ENCODE data around the gene CHST15.

CHST15 gene

DNA sequence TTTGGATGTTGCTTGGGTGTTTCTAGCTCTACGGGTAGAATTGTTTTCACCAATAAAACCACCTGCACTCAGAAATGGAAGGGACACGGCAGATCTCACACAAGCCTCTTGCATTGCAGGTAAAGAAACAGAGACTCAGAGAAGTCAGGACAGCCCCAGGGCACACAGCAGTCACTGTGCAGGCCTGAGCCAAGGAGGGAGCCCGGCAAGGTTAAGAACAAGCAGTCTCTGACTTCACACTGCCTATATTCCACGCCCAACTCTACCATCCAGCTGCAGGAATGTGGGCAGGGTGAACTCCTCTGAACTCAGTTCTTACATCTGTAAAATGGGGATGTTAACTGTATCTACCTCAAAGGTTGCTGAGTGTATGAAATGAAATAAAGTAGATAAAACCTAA lies 15.4 kb downstream of the CHST15 start:
- DNase-seq, result no peak

DNA sequence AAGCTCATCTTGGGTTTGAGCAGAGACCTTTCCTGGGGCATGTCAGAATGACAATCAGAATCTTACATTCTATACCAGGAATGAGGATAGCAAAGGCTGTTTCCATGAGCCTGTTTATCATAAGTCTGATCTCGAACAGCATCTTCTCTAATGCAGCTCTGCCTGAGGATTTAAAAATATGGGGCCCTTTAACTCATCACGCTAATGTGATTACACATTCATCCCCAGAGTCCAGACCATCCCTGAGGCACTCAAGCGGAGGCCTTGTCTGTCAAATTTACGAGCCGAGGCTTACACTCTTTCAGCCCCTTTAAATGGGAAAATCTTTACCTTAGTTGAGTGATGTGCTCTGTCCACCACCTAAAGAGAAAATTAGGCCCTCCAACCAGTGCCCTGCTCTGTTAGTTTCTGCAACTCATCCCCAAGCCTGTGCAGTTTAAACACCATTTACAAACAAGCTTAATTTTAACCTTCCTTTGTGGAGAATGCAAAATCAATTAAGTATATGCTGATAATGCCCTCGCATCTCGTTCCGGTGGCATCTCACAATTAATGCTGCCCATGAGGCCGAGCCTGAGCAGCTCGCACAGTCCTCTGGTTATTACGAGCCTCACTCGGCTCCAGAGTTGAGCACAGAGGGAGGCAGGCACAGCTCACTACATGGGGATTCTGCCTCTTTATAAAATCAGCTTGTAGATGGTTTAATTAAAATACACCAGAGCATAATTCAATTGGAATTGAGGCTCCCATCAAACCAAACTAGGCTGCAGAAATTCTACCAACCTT lies 16.0 kb downstream of the CHST15 start:
- no peak for DNase-seq

DNA sequence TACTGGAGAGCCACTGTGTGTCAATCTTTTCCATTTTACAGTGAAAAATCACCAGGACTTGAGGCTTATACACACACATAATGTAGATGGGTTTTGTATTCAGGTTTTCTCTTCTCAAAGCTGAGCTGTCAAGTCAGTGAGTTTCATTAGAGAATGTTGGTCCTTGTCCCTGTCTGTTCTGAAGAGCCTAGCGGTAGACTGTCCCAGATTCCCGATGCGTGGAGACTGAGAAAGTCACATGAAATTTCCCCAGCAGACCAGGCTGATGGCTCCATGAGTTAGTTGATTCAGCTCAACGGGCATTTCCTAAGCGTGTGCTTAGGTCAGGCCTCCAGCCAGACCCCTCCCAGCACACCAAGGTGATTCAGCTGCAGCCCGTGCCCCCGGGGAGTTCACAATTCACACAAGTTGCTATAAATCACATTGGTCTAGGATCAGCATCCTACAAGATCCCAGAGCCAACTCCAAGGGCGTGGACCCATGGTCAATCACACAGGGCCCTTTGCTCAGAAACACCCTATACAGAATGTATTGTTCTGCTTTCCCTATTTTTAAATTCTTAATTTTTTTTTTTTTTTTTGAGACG lies 17.2 kb downstream of the CHST15 start:
- no peak for DNase-seq

DNA sequence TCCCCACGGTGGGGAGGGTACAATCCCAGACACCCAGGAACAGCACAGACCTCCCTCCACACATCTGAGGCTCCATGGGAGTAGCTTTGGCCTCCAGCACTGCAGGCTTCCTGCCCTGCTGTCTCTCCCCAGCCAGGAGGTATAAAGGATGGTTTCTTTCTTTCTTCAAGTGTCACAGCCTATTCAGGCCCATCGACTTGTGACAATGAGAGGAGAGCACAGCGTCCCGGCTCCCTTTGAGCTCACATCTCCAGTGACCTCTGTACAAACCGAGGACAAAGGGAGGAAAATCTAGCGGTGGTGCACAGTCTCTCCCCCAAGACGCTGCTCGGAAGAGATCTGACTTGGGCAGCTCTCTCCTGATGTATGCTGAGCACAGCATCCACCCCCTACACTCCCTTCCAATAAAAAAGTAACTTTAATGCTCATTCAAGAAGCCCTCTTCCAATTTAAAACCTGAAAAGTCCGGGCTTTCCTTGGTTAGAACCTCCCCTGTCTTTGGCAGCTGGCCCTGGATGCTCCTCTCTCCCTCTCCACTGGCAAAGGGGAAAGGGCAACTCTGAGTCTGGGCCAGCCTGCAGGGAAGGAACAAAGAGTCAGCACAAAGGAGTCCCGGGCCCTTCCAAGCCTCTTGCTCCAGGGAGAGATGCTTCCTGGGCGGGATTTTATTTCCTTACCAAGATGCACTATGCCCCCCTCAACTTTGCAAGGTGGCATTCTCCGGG lies 18.0 kb downstream of the CHST15 start:
- no peak for DNase-seq

DNA sequence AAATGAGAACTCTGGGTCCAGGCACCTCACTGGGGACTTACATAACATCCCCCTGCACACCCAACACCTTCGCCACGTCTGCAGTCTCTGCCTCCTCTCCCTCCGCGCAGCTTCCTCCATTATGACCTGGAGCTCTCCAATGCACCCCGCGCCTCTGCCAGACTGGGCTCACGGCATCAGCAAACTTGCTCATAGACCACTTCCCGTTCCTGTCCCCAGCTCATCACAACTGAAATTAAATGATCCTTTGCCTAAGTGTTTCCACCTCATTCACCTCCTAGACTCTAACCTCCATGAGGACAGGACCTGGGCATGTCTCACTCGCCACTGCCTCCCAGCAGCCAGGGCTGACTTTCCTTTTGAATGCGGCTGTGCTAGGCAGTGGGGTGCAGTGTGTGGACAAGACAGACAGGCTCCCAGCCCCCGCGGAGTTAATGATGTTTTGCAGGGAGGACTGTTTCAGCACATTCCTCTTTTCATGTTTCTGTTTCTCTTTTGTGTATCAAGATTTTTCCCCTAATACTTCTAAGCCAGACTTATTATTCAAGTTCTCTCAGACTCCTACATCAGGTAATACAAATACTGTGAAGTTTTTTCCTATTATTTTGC lies 18.8 kb downstream of the CHST15 start:
- DNase-seq, result peak; percentile 18

DNA sequence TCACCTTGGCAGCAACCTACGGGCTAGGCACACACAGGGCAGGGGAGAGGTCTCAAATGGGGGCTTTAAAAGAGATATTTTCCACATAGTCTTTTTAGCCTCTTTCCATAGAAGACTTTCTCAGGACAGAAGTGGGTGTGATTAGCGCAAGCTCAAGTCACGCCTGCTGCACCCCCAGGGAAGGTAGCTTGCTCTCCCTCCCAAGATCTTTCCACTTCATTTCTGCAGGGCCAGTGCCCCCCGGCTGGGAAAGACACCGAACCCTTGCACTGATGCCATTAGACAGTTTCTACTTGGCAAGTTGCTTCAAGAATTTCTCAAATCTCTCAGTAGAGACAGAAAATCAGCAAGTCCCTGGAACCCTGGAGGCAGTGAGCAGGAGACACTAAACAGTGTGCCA lies 19.4 kb downstream of the CHST15 start:
- no peak for DNase-seq

DNA sequence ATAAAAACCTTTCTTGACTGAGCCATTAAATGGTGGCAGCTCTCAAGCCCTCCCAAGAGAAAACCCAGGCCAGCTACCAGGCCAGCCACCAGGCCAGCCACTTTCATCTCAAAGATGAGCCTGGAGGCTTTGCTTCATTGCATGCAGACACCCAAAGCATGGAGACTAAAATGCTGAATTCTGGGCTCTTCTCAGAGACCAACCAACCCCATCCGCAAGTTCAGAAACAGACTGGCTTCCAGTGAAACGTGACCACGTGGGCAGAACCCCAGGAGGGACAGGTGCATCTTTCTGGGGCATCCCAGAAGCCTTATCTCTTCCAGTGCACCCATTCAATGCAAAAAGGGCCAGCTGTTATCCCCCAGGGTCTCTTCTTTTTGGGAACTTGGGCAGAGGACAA lies 20.9 kb downstream of the CHST15 start:
- DNase-seq, result no peak

DNA sequence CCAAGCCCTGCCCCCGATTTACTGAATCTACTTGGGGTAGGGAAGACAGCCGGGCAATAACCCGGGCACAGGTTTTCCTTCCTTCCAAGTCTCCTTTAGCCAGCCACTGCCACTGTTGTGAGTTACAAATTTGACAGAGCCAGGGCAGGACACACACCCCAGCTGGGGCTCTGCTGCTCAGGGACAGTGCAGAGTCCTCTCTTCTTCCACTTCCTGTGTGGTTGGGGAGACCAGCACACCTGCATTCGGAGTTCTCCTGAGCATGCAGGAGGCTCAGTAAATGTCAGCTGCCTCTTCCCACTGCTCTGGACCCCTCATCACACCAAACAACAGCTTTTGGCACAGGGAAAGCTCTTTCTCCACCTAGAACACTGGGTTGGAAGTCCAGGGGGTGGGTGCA lies 21.3 kb downstream of the CHST15 start:
- no peak for DNase-seq

DNA sequence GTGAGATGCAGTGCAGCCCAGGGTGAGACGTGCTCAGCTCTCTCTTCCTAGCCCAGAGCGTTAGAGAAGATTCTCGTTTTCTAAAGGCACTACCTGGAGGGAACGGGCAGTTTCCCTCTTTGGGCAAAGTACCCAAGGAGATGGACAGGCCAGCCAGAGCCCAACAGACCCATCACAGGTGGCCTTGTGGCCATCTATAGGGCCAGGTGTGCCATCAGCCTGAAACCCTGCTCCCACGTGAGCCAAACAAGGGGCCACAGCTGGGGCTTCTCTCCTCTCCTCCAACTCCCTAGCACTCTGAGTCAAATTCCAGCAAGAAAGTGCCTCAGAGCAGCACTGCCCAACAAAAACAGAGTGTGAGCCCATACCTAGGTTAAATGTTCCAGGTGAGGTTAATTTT lies 22.3 kb downstream of the CHST15 start:
- DNase-seq, result no peak

DNA sequence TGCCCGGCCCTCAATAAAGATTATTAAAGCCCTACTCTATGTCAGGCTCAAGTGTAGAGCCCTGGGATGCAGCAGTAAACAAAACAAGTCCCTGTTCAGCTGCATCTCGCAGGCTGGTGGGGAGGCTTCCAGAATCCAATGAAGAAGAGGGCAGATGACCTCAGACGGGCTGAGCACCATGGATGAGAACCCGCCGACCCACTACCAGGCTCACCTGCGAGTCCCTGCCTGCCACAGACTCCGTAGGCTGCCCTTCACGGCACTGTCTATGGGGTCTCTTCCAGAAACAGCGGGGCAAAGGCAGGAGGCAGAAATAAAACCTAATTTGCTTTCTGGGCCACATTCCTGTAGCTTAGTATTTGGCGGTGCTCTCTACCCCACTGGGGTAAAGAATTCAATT lies 22.7 kb downstream of the CHST15 start:
- DNase-seq, result no peak

DNA sequence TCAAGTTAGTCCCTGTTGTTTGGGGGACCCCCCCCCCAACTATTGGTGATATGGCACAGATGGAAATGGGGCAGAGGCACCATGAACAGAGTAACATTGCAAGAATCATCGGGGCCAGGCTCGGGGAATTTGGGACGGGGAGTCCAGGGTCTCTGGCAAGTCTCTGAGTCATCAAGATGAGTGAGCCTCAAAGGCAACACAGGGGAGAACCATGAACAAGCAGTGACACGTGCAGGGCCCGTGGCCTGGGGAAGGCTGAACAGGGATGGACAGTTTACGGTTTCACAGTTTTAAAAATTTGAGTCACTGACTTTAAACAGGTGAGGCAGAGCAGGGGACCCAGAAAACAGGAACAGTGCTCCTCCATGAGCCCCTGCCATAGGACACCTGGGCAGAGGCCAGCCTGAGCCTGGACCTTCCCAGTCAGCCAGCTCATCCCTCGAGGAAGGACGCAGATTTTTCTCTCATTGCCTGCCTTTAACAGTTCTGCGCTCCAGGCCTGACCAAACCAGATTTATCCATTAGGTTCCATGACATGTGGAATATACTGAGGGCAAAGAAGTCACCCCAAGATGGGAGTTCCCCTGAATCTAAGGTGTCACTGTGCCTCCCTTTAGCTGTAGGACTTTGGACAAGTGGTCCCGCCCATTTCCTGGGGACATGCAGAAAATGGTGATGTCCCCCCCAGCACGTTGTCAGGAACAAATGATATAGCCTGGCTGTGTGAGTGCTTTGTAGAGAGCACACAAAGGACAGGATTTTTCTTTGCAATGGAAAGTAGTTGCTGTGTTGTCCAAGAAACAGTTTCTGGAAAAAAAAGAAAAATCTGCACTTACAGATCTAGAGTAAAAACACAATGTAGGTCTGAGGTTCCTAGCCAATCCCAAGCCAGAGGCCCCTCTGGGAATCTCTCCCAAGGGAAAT lies 23.8 kb downstream of the CHST15 start:
- no peak for DNase-seq

DNA sequence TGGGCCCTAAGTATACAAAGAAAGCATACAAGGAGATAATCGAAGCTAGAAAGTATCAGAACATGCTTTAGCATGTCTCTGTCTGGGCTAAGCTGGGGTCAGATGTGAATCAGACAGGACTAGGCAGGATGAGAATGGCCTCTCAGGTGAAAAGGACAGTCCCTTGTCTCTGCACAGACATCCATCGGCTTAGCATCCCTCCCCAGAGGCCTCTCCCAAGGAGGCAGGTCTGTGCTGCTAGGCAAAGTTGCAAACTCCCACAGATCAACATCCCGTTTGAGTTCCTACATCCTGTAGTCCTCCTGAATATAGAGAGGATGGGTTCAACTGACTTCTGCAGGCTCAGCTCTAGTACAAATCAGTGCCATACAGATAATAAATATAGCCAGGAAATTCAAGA lies 24.5 kb downstream of the CHST15 start:
- DNase-seq, result no peak

DNA sequence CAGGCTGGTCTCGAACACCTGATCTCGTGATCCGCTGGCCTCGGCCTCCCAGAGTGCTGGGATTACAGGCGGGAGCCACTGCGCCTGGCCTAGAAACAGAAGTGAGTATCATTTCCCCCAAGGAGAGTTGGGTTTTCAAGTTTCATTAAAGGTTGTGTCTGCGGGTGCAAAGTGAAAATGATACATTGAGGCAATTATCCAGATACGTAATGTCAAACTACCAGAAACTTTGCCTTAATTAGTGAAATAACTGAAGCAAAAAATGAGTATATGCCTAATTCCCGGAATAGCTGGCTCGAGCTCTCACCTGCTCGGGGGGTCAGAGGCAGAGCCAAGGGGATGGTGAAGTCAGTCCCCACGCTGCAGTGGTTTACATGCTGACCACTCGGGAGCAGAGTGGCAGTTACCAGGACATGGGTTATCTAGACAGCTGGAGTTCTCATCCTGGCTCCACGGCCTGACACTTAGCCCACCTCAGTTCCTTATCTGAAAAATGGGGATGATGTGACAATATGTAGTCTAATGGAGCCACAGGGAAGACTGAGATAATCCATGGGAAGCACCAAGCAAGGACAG lies 25.5 kb downstream of the CHST15 start:
- no peak for DNase-seq

DNA sequence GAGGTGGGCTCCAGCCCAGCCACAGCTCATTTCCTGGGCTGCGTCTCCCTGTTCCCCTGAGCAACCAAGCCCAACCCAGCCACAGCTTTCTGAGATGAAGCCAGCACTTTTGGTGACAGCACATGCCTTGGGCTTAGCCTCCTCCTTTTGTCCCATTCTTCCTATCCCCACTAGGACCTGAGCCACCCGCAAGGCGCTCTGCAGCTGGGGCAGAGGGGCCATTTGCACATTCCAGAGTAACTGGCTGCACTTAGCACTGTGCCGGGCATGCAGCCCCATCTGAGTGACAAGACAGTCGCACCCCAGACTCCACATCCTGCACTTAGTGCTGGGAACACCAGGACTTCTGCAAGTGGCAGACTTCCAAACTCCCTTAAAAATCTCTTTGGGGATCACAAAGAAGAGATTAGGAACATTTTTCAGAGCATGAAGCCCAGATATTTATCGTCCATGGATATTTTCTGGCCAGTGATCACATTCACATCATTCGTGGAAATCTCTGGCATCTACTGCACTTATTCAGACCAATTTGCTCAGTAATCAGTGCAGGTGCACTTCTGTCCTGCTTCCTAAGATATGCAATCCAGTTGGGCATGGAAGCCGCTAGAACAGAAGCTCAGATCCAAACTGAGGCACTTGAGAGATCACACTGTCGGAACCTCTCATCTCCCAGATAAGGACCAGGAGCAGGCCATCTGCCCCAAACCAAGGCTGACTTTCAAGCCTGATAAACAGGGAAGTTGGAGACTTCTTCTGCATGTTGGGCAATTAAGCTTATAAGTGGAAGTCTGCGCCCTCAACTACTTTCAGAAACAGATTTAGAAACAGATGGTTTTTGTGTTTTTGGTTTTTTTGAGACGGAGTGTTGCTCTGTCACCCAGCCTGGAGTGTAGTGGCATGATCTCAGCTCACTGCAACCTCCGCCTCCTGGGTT lies 26.4 kb downstream of the CHST15 start:
- no peak for DNase-seq

DNA sequence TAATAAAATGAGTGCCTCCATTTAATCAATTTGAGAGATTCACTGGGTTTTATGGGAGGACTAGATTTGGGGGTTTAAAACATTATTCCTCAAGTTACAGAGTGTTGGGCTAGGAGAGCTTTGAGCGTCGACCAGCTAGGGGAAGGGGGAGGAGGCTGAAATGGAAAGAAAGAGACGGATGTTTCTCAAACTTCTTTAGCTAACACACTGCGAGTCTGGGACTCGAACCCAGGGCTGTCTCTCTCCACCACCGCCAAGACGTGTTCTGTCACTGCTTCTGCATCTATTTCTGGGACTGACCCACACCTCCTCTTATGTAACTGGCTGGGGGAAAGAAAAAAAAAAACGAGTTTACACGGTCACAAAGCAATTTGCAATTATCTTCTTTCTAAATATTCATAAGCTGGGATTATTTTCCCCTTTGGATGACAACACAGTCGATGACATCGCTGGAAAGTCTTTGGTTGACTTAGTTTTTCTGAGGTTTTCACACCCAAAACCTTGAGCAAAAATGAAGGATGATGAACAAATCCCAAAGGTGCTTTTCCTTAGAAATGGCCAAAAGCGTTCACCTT lies 27.2 kb downstream of the CHST15 start:
- no peak for DNase-seq

DNA sequence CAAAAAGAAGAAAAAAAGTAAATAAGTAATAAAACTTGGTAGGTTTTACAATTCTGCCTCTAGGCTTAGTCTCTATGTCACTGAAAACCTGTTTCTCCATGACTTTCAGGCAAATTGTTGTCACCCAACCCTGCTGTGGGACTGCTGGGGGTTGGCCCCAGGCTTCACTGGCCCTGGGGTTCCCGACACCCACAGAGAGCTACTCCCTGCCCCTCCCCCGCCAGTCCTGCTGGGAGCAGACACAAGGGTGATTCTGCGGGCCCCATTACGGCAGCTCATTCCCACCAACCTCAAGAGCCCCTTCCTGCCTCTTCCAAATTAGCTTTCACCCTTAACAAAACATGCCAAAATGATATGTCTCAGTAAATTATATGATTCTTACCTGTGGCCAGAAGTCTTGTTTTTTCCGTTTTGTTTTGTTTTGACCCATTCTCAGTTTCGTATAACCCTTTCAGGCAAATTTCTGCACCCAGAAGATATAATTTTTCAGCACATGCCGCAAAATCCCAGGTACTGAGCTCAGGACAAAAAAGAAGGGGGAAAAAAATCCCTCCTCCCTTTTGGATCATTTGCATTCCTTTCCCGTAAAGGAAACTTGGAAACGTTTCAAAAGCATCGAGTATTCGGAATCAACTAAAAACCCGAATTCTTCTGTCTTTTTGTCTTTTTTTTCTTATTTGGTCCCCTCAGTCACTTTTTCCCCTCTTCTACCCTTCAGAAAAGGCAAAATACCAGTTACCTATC lies 27.8 kb downstream of the CHST15 start:
- DNase-seq, result no peak

DNA sequence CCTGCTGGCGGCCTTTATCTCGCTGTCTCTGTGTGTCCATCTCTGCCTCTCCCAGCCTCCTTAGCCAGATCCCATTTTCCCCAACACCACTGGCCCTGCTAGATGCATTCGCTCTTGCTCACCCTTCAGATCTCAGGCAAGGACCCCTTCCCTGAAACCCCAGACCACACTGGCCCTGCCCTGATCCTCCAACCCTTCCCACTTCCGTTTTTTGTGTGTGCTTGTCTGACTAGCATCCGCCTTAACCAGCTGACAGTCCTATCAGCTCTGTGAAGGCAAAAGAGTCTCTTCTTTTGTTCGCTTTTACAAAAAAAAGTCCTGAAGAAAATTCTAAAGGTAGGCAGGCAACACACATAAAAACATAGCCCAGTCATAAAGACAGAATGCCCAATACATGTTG lies 28.7 kb downstream of the CHST15 start:
- peak; percentile 20 for DNase-seq

DNA sequence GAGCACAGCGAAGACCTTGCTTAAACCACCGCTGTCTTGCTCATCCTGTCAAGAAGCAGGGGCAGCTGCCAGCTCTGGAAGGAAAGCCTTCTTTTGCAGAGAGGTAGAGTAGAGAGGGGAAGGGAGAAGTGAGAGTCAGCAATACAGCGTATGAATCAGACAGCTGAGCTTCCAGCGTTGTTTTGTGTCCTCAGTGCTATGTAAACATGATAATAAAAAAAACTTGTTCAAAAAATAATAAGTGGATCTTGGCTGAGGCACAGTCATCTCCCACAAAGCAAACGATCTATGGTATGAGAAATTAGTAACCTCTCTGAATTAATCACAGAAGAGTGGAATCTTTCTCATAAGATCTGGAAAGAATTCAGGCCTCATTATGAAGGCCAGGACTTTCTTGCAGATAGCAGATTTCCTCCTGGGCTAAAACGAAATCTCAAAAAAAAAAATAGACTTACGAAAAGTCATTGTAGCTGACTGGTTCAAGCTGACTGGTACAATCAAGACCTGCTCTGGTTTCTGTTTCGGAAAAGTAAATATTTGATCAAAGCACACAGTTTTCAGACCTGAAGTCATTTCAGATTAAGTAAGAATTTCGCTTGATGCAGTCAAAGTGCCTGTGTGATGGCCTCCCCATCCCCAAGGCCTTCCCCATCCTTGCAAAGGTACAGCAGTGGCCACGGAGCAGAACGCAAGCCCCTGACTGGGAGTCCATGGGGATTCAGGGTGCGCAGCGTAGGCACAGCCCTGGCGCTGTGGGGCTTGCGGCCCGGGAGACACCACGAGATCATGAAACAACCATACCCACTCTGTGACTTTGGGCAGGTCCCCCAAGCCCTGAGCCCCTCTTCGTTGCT lies 29.4 kb downstream of the CHST15 start:
- peak; percentile 29 for DNase-seq

DNA sequence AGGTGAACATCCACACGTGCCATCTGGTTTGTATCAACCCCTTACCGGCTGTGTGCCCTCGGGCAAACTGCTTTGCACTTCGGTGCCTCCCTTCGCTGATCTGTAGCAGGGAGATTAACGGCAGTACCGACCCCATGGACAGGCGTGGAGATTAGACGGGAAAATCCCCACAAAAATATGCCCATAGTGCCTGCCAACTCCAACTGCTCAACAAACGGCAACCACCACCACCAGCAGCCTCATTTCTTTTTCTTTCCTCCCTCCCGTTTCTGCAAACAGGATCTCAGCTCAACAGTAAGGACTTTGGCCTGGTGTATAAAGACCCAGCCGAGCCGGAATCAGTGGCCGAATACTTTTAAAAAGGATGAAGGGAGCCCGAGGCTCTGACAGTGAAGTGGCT lies 31.0 kb downstream of the CHST15 start:
- no peak for DNase-seq
